Retina (tissue), 1 donor: ENCODE results near the gene UBE2B.
"Not testable (repeated sequence)": the region's sequence is repeated elsewhere in the genome, so short reads cannot be mapped to it uniquely, and the experiment has no call there.

Experiments
- DNase-seq: peaks from one replicate; pipeline ENCODE4 v3.0.0-alpha.2; 2016

Gene UBE2B

DNA sequence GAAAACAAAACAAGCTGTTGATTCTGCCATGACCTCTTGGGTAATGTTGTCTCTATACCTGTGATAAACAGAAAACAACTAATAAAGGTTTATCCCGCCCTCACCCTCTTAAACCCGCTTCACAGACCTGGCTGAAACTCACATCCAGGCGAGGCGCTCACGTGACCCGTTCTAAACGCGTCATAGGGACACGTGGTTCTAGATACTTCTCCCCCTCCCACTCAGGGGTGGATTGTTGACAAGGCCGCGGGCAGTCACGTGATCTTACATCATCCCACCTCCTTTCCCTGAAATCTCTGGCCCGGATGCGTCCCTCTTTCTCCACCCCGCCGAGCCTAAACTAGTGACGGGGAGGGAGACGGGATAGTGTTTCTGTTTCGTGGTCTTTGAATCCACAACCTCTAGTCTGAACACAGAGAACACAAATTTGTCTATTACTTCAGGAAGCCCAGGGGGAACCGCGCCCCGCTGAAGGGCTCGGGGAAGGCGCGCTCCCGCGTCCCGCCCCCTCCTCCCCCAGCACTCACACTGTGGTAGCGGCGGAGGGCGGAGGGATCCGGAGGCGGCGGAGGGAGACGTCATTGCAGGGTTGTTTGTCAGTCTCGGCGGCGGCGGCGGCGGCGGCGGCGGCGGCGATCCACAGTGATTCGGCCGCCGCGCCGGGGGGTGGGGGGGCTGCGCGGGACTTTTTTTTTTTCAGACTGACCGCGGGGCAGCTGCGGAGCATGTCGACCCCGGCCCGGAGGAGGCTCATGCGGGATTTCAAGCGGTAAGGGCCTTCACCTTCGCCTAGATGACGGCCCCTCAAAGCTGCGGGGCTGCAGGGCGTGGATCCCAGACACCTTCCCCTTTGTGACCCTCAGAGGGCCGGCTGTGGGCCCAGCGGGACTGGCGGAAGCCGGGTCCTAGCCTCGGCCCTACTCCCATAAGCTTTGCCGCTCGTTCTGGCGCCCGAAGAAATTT lies at the start of gene UBE2B:
Gene UBE2B, plus strand, starts transcription at position 699 of the 963 bp plus-strand sequence. Its CDS starts 27 bp downstream, at position 726.
- DNase-seq = peak; percentile 99

DNA sequence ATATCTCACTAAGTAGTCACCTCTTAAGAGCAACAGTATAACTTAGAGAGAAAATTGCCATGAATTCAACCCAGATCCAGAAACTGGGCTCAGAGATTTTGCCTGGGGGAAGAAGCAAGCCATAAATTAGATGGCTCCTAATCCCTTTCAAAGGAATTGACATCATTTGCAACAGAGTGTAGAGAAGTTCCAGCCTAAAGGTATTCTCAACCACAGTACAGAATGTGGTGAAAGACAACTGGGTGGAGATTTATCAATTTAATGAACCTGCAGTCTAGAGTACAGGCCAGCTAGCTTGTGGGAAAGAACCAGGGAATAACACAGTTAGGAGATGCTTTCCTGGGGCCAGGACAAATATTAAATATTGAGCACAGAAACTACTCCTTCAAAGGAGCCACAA lies 44.0 kb upstream of the UBE2B start:
- DNase-seq = no peak

DNA sequence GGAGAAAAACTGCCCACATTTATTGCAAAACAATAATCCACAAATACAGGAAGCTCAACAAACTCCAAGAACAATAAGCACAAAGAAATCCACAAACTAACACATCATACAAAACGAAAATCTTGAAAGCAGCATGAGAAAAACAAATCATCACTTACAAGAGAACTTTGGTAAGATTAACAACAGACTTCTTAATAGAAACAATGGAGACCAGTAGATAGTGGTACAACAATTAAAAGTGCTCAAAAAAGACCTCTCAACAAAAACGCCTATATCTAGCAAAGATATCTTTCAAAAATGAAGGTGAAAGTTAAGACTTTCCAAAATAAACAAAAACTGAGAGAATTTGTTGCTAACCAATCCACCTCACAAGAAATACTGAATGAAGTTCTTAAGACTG lies 42.8 kb upstream of the UBE2B start:
- no peak for DNase-seq

DNA sequence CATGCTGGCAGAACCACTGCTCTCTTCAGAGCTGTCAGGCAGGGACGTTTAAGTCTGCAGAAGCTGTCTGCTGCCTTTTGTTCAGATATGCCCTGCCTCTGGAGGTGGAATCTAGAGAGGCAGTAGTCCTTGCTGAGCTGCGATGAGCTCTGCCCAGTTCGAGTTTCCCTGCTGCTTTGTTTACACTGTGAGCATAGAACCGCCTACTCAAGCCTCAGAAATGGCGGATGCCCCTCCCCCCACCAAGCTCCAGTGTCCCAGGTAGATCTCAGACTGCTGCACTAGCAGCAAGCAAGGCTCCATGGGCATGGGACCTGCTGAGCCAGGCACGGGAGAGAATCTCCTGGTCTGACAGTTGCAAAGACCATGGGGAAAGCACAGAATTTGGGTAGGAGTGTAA lies 34.5 kb upstream of the UBE2B start:
- DNase-seq = not testable (repeated sequence)

DNA sequence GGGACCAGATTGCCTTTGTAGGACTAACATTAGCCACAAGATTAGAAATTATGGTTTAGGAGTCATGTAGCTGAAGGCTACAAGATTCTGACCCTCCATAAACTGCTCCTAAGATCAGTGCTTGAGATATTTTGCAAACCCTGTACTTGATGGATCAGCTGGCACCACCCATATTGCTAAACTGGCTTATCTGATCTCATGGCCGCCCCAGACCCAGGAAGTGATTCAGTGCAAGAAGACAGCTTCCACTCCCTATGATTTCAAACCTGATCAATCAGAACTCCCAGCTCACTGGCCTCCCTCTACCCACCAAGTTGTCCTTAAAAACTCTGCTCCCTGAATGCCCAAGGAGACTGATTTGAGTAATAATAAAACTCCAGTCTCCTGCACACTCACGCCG lies 27.9 kb upstream of the UBE2B start:
- not testable (repeated sequence) for DNase-seq

DNA sequence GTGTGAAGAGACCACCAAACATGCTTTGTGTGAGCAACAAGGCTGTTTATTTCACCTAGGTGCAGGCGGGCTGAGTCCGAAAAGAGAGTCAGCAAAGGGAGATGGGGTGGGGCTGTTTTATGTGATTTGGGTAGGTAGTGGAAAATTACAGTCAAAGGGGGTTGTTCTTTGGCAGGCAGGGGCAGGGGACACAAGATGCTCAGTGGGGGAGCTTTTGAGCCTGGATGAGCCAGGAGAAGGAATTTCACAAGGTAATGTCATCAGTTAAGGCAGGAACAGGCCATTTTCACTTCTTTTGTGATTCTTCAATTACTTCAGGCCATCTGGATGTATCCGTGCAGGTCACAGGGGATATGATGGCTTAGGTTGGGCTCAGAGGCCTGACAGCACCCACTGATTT lies 25.9 kb upstream of the UBE2B start:
- DNase-seq = not testable (repeated sequence)

DNA sequence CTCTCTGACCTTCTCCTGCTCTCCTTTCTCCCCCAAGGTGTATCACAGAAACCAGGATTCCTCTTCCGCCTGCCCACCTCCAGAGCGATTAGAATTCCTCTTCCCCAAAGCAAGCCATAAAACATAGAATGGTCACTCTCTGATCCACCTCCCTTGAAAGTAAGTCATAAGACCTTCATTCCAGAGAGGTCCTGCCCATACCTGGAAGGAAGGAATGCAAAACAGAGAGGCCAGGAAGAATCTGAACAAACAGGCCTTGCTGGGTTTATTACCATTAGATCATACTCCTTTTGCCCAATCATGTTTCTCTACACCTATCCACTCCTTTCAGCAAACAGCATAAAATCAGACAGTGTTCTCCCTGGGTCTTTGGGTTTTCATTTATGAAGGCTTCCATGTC lies 25.4 kb upstream of the UBE2B start:
- no peak for DNase-seq

DNA sequence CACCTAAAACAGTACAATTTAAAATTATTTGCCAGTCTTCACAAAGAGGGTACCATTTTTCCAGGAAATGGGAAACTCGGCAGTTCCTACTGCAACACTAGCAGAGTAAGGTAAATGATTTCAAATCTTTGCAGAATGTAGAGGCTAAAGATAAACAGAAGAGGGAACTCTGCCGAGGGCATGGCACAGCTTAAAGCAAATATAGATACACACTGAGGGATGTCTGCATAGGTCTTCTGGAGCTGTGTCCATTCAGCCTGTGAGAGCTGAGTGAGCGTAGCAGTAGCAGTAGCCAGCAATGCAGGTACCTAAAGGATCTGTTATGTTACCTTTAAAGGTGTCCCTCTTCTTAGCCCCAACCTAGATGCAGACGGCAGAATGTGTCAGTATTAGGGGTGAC lies 21.9 kb upstream of the UBE2B start:
- no peak for DNase-seq

DNA sequence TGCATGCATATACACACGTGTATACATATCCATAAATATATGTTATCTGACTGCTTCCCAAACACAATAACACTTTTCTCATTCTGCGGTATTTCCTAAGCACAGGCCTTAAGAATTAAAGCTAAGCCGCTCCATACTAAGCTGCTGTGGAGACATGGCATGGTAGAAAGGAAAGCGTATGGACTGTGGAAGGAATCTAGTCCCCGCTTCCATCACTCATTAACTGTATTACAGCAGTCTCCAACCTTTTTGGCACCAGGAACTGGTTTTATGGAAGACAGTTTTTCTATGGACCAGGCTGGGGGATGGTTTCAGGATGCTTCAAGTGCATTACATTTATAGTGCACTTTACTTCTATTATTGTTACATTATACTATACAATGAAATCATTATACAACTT lies 15.7 kb upstream of the UBE2B start:
- DNase-seq = no peak

DNA sequence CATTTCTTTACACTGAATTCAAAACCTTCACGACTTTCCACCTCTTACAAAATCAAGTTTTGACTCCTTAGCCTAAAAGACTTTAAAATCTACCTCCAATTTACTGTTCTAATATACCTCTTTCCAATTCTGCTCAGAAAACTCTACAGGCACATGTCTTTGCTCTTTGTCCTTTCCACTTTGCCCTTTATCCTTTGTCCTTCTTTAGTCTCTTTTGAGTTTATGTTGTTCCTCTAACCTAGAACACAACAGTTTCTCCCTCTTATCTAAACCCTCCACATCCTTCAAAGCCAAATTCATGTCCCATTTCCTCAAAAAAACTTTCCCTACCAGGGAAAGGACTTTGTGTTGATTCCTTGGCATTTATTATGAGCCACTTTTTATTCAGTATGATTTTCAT lies 5.8 kb upstream of the UBE2B start:
- DNase-seq = no peak

DNA sequence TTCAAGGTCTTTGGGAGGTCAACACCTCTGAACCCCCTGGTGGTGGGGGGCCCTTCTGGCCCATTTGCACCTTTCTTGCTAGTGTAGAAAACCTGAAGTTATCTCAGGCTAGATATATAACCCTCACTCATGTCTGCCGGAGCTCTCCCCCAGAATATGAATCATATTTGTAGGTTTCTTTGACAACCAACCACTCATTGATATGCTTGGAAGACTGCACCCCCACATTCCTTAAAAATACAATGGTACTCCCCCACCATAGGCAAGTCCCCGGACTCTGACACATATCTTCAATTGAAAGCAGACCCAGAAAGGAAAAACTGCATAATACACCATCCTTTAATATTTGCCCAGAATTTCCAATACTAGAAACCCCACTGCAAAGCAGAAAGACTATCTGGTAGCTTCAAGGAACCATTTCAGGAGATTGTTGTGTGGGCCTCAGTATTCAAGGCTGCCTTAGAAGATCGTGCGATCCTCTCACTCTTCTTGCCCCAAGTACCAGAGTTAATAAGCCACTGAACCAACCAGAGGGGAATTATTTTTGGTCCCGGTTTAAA lies 978 bp upstream of the UBE2B start:
- DNase-seq = no peak

DNA sequence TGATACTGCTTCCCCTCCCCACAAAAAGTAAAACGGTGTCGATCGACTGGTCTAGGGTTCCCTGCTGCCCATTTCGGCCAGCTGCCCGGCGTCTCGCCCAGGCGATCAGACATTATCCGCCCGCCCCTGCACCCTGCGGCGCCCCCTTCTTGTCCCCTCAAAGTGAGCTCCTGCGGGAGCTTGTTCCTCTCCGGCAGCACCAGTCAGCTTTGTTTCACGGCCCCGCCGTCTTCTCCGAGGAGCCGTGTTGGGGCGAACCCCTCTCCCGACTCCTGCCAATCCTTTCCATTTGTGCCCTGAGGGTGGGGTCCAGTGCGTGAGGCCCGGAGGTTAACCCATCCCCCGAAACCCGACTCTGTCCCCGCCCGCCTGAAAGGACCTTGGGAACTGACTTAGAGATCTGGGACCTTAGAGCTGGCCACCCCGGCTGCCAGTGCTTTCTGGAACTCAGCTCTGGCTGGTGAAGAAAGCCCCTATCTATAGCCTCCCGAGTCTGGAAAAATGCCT lies 518 bp downstream of the UBE2B start:
- DNase-seq = peak; percentile 88

DNA sequence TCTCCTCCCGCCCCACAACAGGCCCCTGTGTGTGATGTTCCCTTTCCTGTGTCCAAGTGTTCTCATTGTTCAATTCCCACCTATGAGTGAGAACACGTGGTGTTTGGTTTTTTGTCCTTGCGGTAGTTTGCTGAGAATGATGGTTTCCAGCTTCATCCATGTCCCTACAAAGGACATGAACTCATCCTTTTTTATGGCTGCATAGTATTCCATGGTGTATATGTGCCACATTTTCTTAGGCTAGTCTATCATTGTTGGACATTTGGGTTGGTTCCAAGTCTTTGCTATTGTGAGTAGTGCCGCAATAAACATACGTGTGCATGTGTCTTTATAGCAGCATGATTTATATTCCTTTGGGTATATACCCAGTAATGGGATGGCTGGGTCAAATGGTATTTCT lies 2.3 kb downstream of the UBE2B start:
- not testable (repeated sequence) for DNase-seq

DNA sequence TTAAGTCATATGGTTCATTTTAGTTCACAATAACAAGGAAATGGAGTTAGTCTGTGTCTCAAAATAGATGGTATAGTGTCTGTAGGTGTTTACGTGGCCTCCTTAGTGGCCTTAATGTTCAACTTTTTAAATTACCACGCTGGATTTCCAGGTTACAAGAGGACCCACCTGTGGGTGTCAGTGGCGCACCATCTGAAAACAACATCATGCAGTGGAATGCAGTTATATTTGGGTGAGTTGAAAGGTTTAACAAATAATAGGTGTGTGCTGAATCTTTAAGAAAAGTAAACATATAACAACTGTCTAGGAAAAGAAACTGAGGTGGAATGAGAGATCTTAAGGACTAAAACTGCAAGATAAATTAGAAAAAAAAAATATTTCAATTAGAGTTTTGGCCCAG lies 2.9 kb downstream of the UBE2B start:
- no peak for DNase-seq

DNA sequence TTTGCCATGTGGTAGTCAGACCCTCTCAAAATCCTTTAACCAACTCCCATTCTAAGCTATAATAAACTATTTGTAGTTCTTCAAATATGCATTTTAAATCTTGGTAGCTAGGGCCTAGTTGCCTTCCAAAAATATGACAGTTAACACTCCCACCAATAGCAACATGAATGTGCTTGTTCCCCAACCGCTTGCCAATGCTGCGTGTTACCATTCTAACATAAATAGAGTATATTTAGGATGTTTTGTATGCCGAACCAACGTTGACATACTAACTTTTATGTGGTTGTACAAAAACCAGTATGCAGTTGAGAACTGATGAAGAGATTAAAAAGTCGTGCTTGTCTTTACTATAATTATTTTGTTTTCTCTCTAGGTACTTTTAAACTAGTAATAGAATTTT lies 9.0 kb downstream of the UBE2B start:
- DNase-seq = no peak

DNA sequence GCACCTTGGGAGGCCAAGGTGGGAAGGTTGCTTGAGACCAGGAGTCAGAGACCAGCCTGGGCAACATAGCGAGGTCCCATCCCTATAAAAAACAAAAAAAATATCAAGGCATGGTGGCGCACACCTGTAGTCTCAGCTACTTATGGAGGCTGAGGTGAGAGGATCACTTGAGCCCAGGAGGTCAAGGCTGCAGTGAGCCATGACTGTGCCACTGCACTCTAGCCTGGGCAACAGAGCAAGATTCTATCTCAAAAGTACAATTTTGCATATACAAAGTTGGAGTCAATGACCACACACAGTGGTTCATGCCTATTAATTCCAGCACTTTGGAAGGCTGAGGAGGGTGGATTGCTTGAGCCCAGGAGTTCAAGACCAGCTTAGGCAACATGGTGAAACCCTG lies 10.8 kb downstream of the UBE2B start:
- DNase-seq = not testable (repeated sequence)

DNA sequence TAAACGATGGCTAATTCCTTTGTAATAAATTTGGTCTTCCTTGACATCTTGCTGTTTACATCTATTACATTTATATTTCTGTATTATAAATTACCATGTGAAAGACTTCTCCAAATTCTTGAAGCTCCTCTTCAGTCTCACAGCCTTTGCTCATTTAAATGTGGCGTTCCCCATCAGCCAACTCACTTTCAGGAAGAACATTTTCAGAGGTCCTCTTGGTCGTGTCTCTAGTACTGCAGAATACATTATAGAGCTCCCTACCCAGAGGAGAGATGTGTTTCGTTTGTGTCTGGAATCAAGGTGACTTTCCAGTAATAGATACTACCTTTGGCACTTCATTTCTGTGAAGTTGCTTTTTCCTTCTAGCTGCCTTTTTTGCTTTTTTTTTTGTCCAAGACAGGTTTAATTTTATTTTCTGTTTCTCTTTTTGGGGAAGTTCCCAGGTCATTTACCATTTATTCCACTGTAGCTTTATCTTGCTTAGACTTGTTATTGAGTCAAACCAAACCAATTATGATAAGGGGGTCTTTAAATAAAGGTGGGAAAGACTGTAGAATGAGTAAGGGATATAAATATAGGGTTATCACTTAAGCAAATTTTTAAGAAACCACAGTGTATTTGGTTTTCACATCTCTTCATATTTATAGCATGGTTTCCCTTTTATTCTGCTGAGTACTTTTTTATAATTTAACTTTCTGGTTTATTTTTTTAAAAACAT lies 12.8 kb downstream of the UBE2B start:
- no peak for DNase-seq

DNA sequence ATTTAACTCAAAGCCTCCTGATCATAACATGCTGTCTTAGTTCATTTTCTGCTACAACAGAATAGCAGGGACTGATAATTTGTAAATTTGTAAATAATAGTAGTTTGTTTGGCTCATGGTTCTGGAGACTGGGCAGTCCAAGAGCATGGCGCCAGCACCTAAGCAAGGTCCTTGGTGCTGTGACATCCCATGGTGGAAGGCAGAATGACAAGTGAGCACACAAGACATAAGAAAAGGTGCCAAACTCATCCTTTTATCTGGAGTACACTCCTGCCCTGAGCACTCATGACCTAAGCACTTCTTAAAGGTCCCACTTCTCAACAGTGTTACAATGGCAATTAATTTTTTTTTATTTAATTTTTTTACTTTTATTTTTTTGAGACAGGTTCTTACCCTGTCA lies 16.1 kb downstream of the UBE2B start:
- DNase-seq = no peak

DNA sequence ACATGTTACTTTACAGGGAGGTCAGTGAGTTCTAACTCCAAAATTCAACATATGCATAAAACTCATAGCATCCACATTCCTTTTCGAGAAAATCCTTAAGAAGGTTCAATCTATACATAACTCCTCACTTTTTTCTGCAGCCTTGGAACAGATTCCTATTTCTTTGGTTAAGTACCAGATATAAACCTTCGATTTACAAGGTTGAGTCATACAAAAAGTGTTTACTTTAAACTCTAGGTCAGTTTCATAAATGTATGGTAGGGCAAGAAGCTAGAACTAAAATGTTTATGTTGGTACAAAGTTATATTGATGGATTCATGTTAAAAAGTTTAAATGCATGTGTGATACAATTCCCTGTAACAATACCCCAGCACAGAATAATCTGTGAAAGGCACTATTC lies 20.9 kb downstream of the UBE2B start:
- DNase-seq = no peak

DNA sequence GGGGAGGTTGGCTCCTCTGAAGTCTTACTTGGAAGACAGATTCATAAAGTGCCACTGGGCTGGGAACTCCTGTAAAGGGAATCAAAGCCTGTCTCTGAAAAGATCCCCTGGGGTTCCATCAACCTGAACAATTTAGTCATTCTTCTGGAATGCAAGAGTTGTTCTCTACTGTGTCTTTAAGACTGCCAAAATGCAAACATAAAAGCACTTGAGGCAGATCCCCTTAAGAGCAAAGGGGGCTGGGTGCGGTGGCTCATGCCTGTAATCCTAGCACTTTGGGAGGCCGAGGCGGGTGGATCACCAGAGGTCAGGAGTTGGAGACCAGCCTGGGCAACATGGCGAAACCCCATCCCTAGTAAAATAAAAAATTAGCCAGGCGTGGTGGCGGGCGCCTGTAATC lies 23.6 kb downstream of the UBE2B start:
- no peak for DNase-seq

DNA sequence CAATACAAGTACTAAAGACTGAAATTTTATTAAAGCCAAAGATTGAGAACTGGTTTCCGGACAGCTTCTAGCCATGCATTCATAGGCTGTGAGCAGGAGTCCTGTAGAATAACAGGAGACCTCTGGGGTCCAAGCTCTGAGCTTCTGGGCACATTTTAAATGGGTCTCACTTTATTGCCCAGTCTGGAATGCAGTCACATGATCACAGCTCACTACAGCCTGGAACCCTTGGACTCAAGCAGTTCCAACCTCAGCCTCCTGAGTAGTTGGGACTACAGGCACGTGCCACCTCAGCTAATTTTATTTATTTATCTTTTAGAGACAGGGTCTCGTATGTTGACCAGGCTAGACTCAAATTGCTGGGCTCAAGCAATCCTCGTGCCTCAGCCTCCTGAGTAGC lies 24.9 kb downstream of the UBE2B start:
- no peak for DNase-seq

DNA sequence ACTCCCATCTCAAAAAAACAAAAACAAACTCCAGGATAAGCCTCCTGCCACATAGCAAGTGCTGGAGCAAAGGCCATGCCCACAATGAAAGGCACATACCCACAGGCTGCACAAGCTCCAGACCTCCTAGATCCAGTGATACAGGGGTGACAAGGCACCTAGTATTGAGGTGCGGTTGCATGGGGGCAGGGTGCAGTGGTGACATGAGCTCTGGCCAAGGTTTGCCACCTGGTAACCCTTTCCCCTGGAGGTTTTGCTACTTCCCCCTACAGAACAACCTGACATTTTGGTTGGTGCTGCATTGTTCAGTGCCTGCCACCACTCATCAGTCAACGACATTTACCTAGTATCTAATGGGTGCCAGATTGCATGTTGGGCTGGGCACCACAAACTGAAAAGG lies 25.8 kb downstream of the UBE2B start:
- DNase-seq = no peak

DNA sequence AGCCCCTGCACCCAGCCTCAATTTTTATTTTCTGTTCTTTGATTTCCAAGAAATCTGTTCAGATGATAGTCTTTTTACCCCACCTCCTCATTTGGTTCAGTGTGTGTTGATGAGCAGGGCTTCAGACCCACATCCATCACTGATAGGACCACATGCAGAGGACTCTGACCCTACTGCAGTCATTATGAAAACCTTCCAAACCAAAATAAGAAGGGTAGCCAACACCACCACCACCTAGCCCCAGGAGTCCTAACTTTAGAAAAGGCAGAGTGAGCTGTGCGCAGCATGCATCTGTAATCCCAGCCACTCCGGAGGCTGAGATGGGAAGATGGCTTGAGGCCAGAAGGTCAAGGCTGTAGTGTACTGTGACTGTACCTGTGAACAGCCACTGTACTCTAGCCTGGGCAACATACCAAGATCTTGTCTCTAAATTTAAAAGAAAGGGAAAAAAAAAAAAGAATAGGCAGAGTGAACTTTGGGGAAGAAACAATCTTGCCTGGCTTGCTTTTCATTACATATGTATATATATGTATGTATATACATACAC lies 27.3 kb downstream of the UBE2B start:
- DNase-seq = no peak
